Pancreas (tissue), 10 donors: ENCODE measurements around the gene PLXDC1. TPM values are rescaled to one million over a fixed set of nuclear protein-coding genes. Genes with fewer than 3 reads are reported as not detected.
"Not testable (repeated sequence)": the region's sequence is repeated elsewhere in the genome, so short reads cannot be mapped to it uniquely, and the experiment has no call there.

ENCODE experiments used
- ATAC-seq, 4 donors: fragments of 200-7000 bp; cut with Tn5 transposase; one replicate each; pipeline versions ENCODE4 v1.8.0 to v1.9.1; 2020; ENCODE audit warnings: mild to moderate bottlenecking in 4 of 4, moderate library complexity in 4 of 4
- DNase-seq, 6 donors: peaks; one replicate each; pipeline ENCODE4 v3.0.0-alpha.2; 2020
- FAIRE-seq: peaks from 2 replicates; lab custom pipeline; 2012; peaks lifted over from hg19 to GRCh38; lab: Jason Lieb, UNC
- H3K27ac ChIP-seq, 4 donors: fragments of 200-600 bp; sonication (generic); 1 replicate in 3 of 4; 2 replicates in 1 of 4; pipeline versions ENCODE4 v1.5.0 to v1.8.0; 2020
- H3K27me3 ChIP-seq, 4 donors: fragments of 200-600 bp; one replicate each; pipeline ENCODE4 v1.8.0; 2021
- H3K36me3 ChIP-seq, 3 donors: fragments of 200-600 bp; sonication (generic) in 1 of 3; one replicate each; pipeline versions ENCODE4 v1.5.0 to v1.8.0; 2020 to 2021
- H3K4me1 ChIP-seq, 3 donors: fragments of 200-600 bp; one replicate each; pipeline ENCODE4 v1.8.0; 2021
- H3K4me3 ChIP-seq, 4 donors: fragments of 200-600 bp; sonication (generic) in 2 of 4; one replicate each; pipeline versions ENCODE4 v1.5.0 to v1.8.0; 2020 to 2021
- H3K9me3 ChIP-seq, 4 donors: fragments of 200-600 bp; one replicate each; pipeline ENCODE4 v1.8.0; 2021
- WGBS, 2 donors: extraction: QIAGEN DNeasy Blood & Tissue Kit; methylation state at CpG; one replicate each; pipeline ENCODE4 v1.1.7; 2013; 5-methylcytosine and 5-hydroxymethylcytosine counted together
- intact Hi-C, 3 donors: fragments of 100-400 bp; cut with DNase I; formaldehyde crosslinking; loops; one replicate each; pipeline versions ENCODE4 v1.11.1 to v1.14.2; 2022
- polyA plus RNA-seq, 2 donors: library from polyadenylated mRNA; stranded (reverse); fragments of 200-250 nt; gene quantifications; one replicate each; pipeline ENCODE4 v1.2.3, GENCODE V29; 2013
- total RNA-seq, 6 donors: library from RNA; stranded (reverse); fragmentation: NEBNext Ultra II Directional in 4 of 6; extraction: Animal tissue kit (Norgen Biotek cat#: 25700) in 4 of 6; gene quantifications; one replicate each; pipeline versions ENCODE4 v1.2.1 to v1.2.4, GENCODE V29; 2021 to 2023
- TF ChIP-seq, protein P1 (sequence below), 4 donors: fragments of 200-600 bp; sonication (generic) in 3 of 4; IDR thresholded peaks; one replicate each; pipeline versions ENCODE4 v1.5.0 to v1.8.0; 2021; ENCODE audit warnings: antibody characterized with exemption in 4 of 4
- donor health status: healthy with polysubstance abuse.
- donor health status: DM: no; HTN: no; CAD: no; lungs with moderate emphysema.
- donor health status: DM: no; HTN: no; CAD: no.
- donor health status: control.
- donor health status: control.
- donor health status: Bipolar disorder and iron deficiency.
- donor health status: DM: yes; HTN: yes; CAD: no.
- donor health status: DM: no; HTN: no; CAD: no.
- donor health status: DM: no; HTN: no; CAD: no.
- donor health status: DM: yes; HTN: yes; CAD: no.

The PLXDC1 gene
- total and polyA plus RNA-seq, 8 donors = 0.88 to 5.6 (median 1.9) TPM

DNA sequence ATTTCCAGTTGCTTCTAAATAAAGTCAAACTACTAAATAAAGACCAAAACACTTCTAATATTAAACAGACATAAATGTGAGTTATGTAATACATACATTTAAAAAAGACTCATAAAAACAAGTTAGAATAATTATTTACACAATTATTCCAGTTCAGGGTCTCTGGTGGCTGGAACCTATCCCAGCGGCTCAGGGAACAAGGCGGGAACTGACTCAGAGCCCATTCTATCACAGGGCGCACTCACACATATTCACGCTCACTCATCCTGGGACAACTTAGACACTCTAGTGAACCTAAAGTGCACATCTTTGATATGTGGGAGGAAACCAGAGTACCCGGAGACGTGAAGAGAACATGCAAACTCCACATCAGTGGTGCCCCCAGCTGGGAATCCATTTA, 25.0 kb downstream of the PLXDC1 start:
- H3K36me3 ChIP-seq = no peaks in the 10 kb centered on the region
- no peaks in the 10 kb centered on the region for H3K27me3 ChIP-seq
- no peaks in the 10 kb centered on the region for H3K4me1 ChIP-seq
- ATAC-seq (no peak), FAIRE-seq (no peak), DNase-seq (no peak)
- intact Hi-C loops = no loop called here
- WGBS, 2 donors = 77 to 85% methylated on average over 6 of the region's 6 CpGs
- H3K27ac ChIP-seq = no peak overlapping the region
- H3K4me3 ChIP-seq = no peak overlapping the region
- H3K9me3 ChIP-seq = no peaks in the 10 kb centered on the region
- TF ChIP-seq, protein P1, sequence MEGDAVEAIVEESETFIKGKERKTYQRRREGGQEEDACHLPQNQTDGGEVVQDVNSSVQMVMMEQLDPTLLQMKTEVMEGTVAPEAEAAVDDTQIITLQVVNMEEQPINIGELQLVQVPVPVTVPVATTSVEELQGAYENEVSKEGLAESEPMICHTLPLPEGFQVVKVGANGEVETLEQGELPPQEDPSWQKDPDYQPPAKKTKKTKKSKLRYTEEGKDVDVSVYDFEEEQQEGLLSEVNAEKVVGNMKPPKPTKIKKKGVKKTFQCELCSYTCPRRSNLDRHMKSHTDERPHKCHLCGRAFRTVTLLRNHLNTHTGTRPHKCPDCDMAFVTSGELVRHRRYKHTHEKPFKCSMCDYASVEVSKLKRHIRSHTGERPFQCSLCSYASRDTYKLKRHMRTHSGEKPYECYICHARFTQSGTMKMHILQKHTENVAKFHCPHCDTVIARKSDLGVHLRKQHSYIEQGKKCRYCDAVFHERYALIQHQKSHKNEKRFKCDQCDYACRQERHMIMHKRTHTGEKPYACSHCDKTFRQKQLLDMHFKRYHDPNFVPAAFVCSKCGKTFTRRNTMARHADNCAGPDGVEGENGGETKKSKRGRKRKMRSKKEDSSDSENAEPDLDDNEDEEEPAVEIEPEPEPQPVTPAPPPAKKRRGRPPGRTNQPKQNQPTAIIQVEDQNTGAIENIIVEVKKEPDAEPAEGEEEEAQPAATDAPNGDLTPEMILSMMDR (IDR thresholded peaks at IDR 0.05) = no peak

GRCh38 chr17:39125143-39125875, 26.1 kb downstream of the PLXDC1 start:
- DNase-seq = no peak
- H3K27me3 ChIP-seq = no peaks in the 10 kb centered on the region
- TF ChIP-seq, protein P1 (IDR thresholded peaks at IDR 0.05) = no peak
- H3K9me3 ChIP-seq = no peaks in the 10 kb centered on the region
- no peak overlapping the region for H3K27ac ChIP-seq
- no peak for FAIRE-seq
- 94 to 97% methylated on average over 2 of the region's 2 CpGs for WGBS, 2 donors
- no peak overlapping the region for H3K4me3 ChIP-seq
- no peaks in the 10 kb centered on the region for H3K4me1 ChIP-seq
- H3K36me3 ChIP-seq = no peaks in the 10 kb centered on the region
- intact Hi-C loops = no loop called here
- ATAC-seq = no peak

GRCh38 chr17:39123627-39124026, 27.8 kb downstream of the PLXDC1 start:
- no peaks in the 10 kb centered on the region for H3K27me3 ChIP-seq
- H3K4me3 ChIP-seq = no peak overlapping the region
- no peaks in the 10 kb centered on the region for H3K4me1 ChIP-seq
- intact Hi-C loops = no loop called here
- H3K9me3 ChIP-seq = no peaks in the 10 kb centered on the region
- 52 to 57% methylated on average over 9 of the region's 9 CpGs for WGBS, 2 donors
- TF ChIP-seq, protein P1 (IDR thresholded peaks at IDR 0.05) = no peak
- peak in 3 of 6 donors; percentile 35 to 71 (median 51) for DNase-seq
- no peak overlapping the region for H3K27ac ChIP-seq
- no peak for FAIRE-seq
- H3K36me3 ChIP-seq = no peaks in the 10 kb centered on the region
- ATAC-seq = peak; percentile 35 to 80 (median 72)

DNA sequence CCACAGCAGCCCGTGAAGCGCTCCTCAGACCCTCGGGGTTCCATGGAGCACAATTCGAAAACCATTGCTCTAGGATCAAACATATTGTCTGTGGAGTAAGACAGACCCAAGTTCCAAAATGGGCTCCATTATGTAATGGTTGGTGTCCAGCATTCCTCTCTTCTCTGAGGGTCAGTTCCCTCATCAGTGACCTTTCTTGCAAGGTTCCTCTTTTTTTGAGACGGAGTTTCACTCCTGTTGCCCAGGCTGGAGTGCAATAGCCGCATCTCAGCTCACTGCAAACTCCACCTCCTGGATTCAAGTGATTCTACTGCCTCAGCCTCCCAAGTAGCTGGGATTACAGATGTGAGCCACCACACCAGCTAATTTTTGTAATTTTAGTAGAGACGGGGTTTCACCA, 28.4 kb downstream of the PLXDC1 start:
- Histone ChIP-seq H3K27me3 (no peaks in the 10 kb centered on the region), H3K9me3 (no peaks in the 10 kb centered on the region), H3K4me3 (no peak overlapping the region), H3K4me1 (no peaks in the 10 kb centered on the region), H3K36me3 (no peaks in the 10 kb centered on the region), H3K27ac (no peak overlapping the region)
- WGBS, 2 donors = 88 to 89% methylated on average over 7 of the region's 7 CpGs
- TF ChIP-seq, protein P1 (IDR thresholded peaks at IDR 0.05) = no peak
- ATAC-seq (peak in 1 of 4 donors; percentile 44), DNase-seq (no peak), FAIRE-seq (no peak)
- intact Hi-C loops = no loop called here

GRCh38 chr17:39121919-39122318, 29.5 kb downstream of the PLXDC1 start:
- H3K27me3 ChIP-seq, FAIRE-seq, H3K4me3 ChIP-seq, H3K36me3 ChIP-seq, intact Hi-C loops, DNase-seq, H3K9me3 ChIP-seq, H3K4me1 ChIP-seq, ATAC-seq, H3K27ac ChIP-seq: not testable (repeated sequence)
- WGBS, 2 donors = 92 to 95% methylated on average over 10 of the region's 10 CpGs
